GM12801 (cell line): ENCODE data around the gene DHDDS.

Source experiments
- TF ChIP-seq, protein P1 (sequence below): IDR thresholded peaks from one replicate; pipeline ENCODE4 v1.5.1; 2011; ENCODE audit warnings: control low read depth; ENCODE audit not compliant: insufficient read length; ENCODE audit errors: extremely low read depth

The DHDDS gene

DNA sequence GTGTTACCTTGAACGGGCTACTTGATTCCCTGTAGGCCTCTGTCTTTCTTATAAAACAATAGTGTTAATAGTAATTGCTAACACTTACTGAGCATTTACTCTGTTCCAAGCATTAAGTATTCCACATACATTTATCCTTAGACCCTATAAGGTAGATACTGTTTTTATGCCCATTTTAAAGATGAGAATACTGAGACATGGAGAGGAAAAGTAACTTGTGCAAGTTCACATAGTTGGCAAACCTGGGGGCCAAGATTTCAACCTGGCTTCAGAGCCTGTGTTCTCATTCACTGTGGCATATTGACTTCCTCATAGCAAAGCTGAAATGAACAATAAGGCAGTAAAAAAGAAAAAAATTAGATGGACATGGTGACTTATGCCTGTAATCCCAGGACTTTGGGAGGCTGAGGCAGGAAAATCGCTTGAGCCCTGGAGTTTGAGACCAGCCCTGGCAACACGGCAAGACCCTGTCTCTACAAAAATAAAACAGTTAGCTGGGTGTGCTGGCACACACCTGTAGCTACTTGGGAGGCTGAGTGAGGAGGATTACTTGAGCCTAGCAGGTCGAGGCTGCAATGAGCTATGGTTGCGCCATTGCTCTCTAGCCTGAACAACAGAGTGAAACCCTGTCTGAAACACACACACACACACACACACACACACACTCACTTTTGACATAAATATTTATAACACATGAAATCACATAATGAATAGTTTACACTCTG, 20.5 kb downstream of the DHDDS start:
- TF ChIP-seq, protein P1, sequence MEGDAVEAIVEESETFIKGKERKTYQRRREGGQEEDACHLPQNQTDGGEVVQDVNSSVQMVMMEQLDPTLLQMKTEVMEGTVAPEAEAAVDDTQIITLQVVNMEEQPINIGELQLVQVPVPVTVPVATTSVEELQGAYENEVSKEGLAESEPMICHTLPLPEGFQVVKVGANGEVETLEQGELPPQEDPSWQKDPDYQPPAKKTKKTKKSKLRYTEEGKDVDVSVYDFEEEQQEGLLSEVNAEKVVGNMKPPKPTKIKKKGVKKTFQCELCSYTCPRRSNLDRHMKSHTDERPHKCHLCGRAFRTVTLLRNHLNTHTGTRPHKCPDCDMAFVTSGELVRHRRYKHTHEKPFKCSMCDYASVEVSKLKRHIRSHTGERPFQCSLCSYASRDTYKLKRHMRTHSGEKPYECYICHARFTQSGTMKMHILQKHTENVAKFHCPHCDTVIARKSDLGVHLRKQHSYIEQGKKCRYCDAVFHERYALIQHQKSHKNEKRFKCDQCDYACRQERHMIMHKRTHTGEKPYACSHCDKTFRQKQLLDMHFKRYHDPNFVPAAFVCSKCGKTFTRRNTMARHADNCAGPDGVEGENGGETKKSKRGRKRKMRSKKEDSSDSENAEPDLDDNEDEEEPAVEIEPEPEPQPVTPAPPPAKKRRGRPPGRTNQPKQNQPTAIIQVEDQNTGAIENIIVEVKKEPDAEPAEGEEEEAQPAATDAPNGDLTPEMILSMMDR, result no peak

DNA sequence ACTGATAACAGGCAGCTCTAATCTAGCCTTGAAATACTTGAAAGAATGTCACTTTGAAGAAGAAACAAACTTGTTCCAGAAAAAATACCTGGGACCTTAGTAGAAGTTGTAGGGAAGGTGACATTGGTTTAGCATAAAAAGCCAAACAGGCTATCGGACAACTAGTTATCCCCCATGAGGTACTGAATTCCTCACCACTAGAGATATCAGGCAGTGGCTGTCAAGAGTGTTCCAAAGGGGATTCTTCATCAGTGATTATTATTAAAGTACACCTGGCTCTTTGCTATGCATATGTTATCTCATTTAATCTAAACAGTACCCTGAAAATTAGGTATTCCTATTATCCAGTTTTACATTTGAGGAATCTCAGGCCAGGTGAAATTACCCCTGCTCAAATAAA, 27.0 kb downstream of the DHDDS start:
- TF ChIP-seq, protein P1, result no peak

DNA sequence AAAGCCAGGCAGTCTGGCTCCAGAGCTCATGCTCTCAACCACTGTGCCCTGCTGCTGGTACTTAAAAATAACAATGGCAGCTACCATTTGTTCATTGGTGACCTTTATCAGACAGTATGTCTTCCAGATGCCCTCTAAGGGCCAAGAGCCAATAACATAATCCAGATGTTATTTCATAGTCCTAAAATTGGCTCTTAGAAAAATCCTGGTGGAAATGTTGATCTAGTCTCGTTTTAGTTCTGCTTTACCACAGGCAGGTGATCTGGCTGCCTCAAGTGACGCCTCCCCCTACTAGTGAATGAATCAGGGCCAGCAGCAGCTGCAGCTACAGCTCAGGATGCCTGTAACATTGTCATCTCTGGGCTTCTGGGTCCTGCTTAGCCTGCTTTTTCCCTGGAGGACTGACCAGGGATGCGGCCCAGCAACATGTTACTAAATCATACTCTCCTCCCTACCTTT, 27.5 kb downstream of the DHDDS start:
- TF ChIP-seq, protein P1, result no peak

DNA sequence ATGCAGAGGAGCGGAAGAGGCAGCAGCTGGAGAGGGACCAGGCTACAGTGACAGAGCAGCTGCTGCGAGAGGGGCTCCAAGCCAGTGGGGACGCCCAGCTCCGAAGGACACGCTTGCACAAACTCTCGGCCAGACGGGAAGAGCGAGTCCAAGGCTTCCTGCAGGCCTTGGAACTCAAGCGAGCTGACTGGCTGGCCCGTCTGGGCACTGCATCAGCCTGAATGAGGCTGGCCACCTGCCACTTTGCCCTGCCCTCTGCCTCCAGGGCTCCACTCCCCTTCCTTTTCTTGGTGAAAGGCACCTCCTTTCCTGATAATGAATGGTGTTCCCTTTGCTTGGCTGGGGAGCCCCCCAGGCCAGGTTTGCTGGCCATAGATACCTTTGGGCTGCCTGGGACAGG, 36.8 kb downstream of the DHDDS start:
- TF ChIP-seq, protein P1, result no peak

DNA sequence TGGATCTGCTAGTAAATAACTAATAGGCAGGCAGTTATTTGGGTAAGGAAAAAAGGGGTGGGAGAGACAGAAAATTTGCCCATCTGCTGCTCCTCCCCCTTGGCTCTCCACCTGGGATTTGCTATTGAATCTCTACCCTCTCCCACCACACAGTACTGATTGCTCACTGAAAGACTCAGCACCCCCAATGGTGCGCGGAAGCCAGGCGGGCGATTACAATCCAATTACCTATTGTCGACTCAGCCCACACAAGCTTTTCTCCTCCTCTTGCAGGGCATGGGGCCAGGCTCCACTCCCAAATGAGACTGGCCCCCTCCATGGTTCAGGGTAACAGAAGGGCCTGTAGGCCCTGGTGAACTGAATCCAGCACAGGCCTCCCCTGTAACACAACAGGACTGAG, 37.4 kb downstream of the DHDDS start:
- TF ChIP-seq, protein P1, result no peak

DNA sequence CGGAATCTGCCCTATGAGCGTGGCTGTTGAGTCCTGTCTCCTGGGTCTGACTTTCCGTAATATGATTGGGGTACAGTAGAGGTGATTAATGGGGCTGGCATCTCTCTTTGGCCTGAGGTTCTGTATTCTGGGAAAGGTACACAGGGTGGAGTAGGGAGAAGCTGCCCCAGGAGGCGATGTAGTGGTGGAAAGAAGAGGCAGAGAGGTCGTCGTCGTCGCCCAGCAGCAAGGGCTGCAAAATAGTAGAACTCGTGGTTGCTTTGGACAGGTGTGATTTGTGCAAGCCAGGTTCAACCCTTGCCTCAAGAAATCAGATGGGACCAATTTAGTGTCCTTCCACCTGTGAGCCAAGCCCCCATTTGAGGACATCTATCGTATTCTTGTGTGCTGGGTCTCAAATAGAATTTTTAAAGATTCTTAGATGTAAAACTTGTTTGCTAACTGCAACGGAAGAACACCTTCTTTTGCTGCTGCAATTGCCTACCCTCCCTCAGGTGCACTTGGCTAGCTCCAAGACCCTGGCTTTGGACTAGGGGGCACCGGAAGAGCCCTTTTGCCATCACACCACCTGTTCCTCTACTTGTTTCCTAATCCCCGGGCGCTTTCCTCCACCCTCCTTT, 38.9 kb downstream of the DHDDS start:
- TF ChIP-seq, protein P1, result no peak

DNA sequence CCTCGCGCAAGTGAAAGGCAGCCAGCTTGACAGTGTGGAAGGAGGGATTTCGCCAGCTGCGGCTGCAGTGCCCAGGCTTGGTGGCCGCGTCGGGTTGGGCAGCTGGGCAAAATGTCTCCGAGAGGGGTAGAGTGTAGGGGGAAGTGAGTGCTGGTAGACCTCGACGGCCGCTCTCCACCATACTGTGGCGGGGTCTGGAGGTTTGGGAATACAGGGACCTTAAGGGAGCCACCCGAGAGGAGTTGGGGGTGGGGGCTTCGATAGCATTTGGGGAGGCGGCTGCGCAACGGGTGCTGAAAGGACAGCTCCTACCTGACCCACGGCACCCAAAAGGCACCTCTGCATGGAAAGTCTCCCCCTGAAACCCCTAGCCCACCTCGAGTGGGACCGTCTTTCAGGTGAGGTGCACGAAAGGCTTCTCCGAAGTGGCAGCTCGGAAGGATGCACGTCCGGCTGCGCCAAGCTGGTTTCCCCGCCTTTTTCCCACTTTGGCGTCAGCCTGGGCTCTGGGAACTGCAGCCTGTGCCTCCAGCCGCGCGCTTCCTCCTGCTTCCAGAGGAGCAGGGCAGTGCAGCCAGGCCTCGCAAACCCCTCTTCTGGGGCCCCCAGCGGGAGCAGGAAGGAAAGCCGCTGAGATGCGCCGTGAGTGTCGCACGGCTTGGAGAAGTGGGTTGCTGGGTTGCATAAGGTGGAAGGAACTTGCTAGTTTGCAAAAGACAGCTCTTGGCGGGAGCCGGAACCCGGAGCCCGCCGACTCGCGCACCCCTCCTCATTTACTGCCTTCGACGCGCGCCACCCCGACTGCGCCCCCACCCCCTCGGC, 39.6 kb downstream of the DHDDS start:
- TF ChIP-seq, protein P1, result no peak
